Measurements from ENCODE around the gene TGFBR3.

TGFBR3 gene

DNA sequence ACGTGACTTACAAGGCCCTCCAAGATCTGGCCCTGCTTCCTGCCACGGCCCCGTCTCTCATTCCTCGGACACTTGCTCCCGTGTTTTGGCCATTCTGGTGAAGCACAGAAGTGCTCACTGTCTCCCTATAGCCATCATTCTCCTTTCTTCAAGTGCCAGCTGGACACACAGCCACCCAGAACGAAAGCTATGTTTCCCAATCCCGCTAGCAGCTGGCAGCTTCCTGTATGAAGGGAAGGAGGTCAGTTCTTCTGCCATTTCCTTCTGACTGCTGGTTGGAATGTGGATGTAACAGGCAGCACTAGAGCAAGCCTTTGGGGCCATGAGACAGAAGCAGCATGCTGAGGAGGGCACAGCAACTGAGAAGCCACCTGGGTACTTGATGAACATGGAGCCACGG, 82.8 kb downstream of the TGFBR3 start:
- H3K79me1 ChIP-seq (ENCODE audit: low read length) = no peaks in the 10 kb centered on the region
- H3K9ac ChIP-seq (ENCODE audit: low read length) = no peak overlapping the region
- H2AFZ ChIP-seq (ENCODE audit: insufficient read depth, low read length, poor library complexity) = no peak overlapping the region
- H2BK5ac ChIP-seq (ENCODE audit: low read depth, low read length, poor library complexity) = no peak overlapping the region
- H3K79me2 ChIP-seq (ENCODE audit: control insufficient read depth, insufficient read depth, low read length, poor library complexity) = no peaks in the 10 kb centered on the region
- peaks cover 2 to 4% of the 10 kb centered on the region in 2 experiments for H3K4me1 ChIP-seq (ENCODE audit: control insufficient read depth in 1 of 2, insufficient read depth in 2 of 2, low read length in 2 of 2)
- no peak overlapping the region for H3K4me3 ChIP-seq (ENCODE audit: low read depth, low read length)
- H2AK5ac ChIP-seq (ENCODE audit: low read length) = no peak overlapping the region
- no peak overlapping the region for H4K12ac ChIP-seq (ENCODE audit: low read depth, low read length)
- no peak for DNase-seq
- no peaks in the 10 kb centered on the region for H3K27me3 ChIP-seq (ENCODE audit: insufficient read depth, low read length)
- H4K91ac ChIP-seq (ENCODE audit: low read depth, low read length) = no peak overlapping the region
- WGBS (ENCODE audit: extremely low coverage, insufficient coverage, insufficient read length) = no CpG with 5 or more reads among the region's 8 CpGs
- H2BK12ac ChIP-seq (ENCODE audit: low read length) = no peak overlapping the region
- H3K36me3 ChIP-seq (ENCODE audit: control insufficient read depth in 1 of 2, insufficient read depth in 2 of 2, low read length in 2 of 2) = no peaks in the 10 kb centered on the region
- H2BK120ac ChIP-seq (ENCODE audit: insufficient read depth, low read length, poor library complexity) = no peak overlapping the region
- H3K14ac ChIP-seq (ENCODE audit: low read length) = no peak overlapping the region
- no peak overlapping the region for H4K8ac ChIP-seq (ENCODE audit: low read depth, low read length)
- no peak overlapping the region for H3K4me2 ChIP-seq (ENCODE audit: low read length)
- no peak overlapping the region for H3K4ac ChIP-seq (ENCODE audit: low read depth, low read length)
- H3K27ac ChIP-seq (ENCODE audit: low read depth, low read length) = no peak overlapping the region
- H3K18ac ChIP-seq (ENCODE audit: low read length) = no peak overlapping the region
- H3K9me3 ChIP-seq (ENCODE audit: insufficient read depth, low read depth, low read length) = no peaks in the 10 kb centered on the region
- H3K23ac ChIP-seq (ENCODE audit: low read length) = no peak overlapping the region

DNA sequence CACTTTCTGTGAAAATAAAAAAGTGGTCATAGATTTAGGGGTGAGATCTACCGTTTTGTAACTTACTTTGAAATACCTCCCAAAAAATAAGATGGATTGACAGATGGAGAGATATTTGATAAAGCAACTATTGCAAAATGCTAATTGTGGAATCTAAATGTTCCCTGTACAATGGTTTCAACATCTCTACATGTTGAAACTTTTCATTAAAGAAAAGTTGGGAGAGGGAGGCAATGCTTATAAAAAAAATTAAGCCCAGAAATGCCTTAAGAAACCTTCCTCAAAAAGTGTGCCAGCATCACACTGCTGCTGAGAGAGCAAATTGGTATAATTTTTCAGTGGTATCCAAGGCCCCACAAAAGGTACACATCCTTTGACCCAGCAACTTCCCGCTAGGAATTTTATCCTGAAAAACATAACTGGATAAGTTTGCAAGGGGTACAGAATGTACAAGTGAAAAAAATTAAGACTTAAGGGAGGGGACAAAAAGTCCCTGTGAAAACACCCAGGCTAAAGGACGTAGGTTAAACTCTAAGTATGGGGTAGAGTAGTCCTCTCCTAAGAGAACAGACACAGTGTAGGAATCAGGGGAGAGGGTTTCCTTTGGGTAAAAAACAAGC, 84.3 kb downstream of the TGFBR3 start:
- no peak overlapping the region for H4K91ac ChIP-seq (ENCODE audit: low read depth, low read length)
- no peak overlapping the region for H3K23ac ChIP-seq (ENCODE audit: low read length)
- no peak overlapping the region for H3K4ac ChIP-seq (ENCODE audit: low read depth, low read length)
- no peaks in the 10 kb centered on the region for H3K27me3 ChIP-seq (ENCODE audit: insufficient read depth, low read length)
- H3K27ac ChIP-seq (ENCODE audit: low read depth, low read length) = no peak overlapping the region
- no peak overlapping the region for H2AK5ac ChIP-seq (ENCODE audit: low read length)
- H3K4me3 ChIP-seq (ENCODE audit: low read depth, low read length) = no peak overlapping the region
- H3K14ac ChIP-seq (ENCODE audit: low read length) = no peak overlapping the region
- WGBS (ENCODE audit: extremely low coverage, insufficient coverage, insufficient read length) = no CpG with 5 or more reads among the region's 3 CpGs
- no peaks in the 10 kb centered on the region for H3K79me2 ChIP-seq (ENCODE audit: control insufficient read depth, insufficient read depth, low read length, poor library complexity)
- H3K9ac ChIP-seq (ENCODE audit: low read length) = no peak overlapping the region
- H2BK12ac ChIP-seq (ENCODE audit: low read length) = no peak overlapping the region
- H2BK5ac ChIP-seq (ENCODE audit: low read depth, low read length, poor library complexity) = no peak overlapping the region
- H3K18ac ChIP-seq (ENCODE audit: low read length) = no peak overlapping the region
- H3K79me1 ChIP-seq (ENCODE audit: low read length) = peaks cover 1% of the 10 kb centered on the region
- no peak overlapping the region for H4K8ac ChIP-seq (ENCODE audit: low read depth, low read length)
- no peaks in the 10 kb centered on the region for H3K9me3 ChIP-seq (ENCODE audit: insufficient read depth, low read depth, low read length)
- H3K4me1 ChIP-seq (ENCODE audit: control insufficient read depth in 1 of 2, insufficient read depth in 2 of 2, low read length in 2 of 2) = peaks cover 0 to under 1% of the 10 kb centered on the region in 2 experiments
- no peak for DNase-seq
- H2AFZ ChIP-seq (ENCODE audit: insufficient read depth, low read length, poor library complexity) = no peak overlapping the region
- H4K12ac ChIP-seq (ENCODE audit: low read depth, low read length) = no peak overlapping the region
- H3K36me3 ChIP-seq (ENCODE audit: control insufficient read depth in 1 of 2, insufficient read depth in 2 of 2, low read length in 2 of 2) = no peaks in the 10 kb centered on the region
- H3K4me2 ChIP-seq (ENCODE audit: low read length) = no peak overlapping the region
- H2BK120ac ChIP-seq (ENCODE audit: insufficient read depth, low read length, poor library complexity) = no peak overlapping the region

DNA sequence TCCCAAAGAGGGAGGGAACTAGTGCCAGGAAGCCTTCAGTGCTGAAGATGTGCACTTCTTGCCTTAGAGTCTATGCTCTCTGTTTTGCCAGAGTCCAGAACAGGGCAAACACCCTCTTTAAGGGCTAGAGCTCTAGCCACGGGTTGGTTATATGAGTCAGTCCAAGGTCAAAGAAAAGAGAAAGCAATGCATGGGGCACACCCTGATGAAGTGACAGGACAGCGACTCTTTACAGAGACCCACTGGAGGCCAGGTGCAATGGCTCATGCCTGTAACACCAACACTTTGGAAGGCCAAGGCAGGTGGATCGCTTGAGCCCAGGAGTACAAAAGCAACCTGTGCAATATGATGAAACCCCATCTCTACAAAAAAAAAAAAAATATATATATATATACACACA, 86.1 kb downstream of the TGFBR3 start:
- Histone ChIP-seq H3K9me3 (ENCODE audit: insufficient read depth, low read depth, low read length) (no peaks in the 10 kb centered on the region), H3K79me1 (ENCODE audit: low read length) (peaks cover 1% of the 10 kb centered on the region), H3K18ac (ENCODE audit: low read length) (no peak overlapping the region), H3K4ac (ENCODE audit: low read depth, low read length) (no peak overlapping the region), H2BK5ac (ENCODE audit: low read depth, low read length, poor library complexity) (no peak overlapping the region), H3K9ac (ENCODE audit: low read length) (no peak overlapping the region), H3K36me3 (ENCODE audit: control insufficient read depth in 1 of 2, insufficient read depth in 2 of 2, low read length in 2 of 2) (no peaks in the 10 kb centered on the region), H4K8ac (ENCODE audit: low read depth, low read length) (no peak overlapping the region), H3K27ac (ENCODE audit: low read depth, low read length) (no peak overlapping the region), H3K27me3 (ENCODE audit: insufficient read depth, low read length) (no peaks in the 10 kb centered on the region), H4K91ac (ENCODE audit: low read depth, low read length) (no peak overlapping the region), H2AK5ac (ENCODE audit: low read length) (no peak overlapping the region), H3K4me3 (ENCODE audit: low read depth, low read length) (no peak overlapping the region), H3K79me2 (ENCODE audit: control insufficient read depth, insufficient read depth, low read length, poor library complexity) (no peaks in the 10 kb centered on the region), H3K4me2 (ENCODE audit: low read length) (no peak overlapping the region), H3K4me1 (ENCODE audit: control insufficient read depth in 1 of 2, insufficient read depth in 2 of 2, low read length in 2 of 2) (peaks cover 0 to 2% of the 10 kb centered on the region in 2 experiments), H2AFZ (ENCODE audit: insufficient read depth, low read length, poor library complexity) (no peak overlapping the region), H2BK120ac (ENCODE audit: insufficient read depth, low read length, poor library complexity) (no peak overlapping the region), H3K14ac (ENCODE audit: low read length) (no peak overlapping the region), H2BK12ac (ENCODE audit: low read length) (no peak overlapping the region), H3K23ac (ENCODE audit: low read length) (no peak overlapping the region), H4K12ac (ENCODE audit: low read depth, low read length) (no peak overlapping the region)
- no peak for DNase-seq
- WGBS (ENCODE audit: extremely low coverage, insufficient coverage, insufficient read length) = no CpG with 5 or more reads among the region's 3 CpGs

DNA sequence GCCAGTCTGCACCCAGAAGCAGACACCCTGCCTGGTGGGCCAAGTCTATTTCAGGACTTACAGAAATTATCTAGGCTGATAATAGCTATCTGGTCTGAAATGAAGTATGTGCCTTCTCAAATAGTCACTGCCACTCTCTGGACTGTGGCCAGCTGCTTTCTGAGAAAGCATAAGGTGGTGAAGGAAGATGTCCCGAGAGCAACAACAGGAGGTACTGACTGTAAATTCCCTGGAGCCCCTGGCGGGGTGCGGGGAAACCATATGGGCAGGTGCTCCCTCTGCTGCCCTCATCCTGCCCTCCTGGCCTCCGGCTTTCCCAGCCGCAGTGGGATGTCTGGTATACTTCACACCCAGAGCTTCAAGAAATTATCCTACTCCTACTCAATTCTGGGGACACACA, 86.8 kb downstream of the TGFBR3 start:
- Histone ChIP-seq H4K12ac (ENCODE audit: low read depth, low read length) (no peak overlapping the region), H4K8ac (ENCODE audit: low read depth, low read length) (no peak overlapping the region), H3K23ac (ENCODE audit: low read length) (no peak overlapping the region), H3K14ac (ENCODE audit: low read length) (no peak overlapping the region), H3K4me1 (ENCODE audit: control insufficient read depth in 1 of 2, insufficient read depth in 2 of 2, low read length in 2 of 2) (peaks cover 0 to 2% of the 10 kb centered on the region in 2 experiments), H3K79me2 (ENCODE audit: control insufficient read depth, insufficient read depth, low read length, poor library complexity) (no peaks in the 10 kb centered on the region), H3K18ac (ENCODE audit: low read length) (no peak overlapping the region), H2BK120ac (ENCODE audit: insufficient read depth, low read length, poor library complexity) (no peak overlapping the region), H2AK5ac (ENCODE audit: low read length) (no peak overlapping the region), H3K27ac (ENCODE audit: low read depth, low read length) (no peak overlapping the region), H2AFZ (ENCODE audit: insufficient read depth, low read length, poor library complexity) (no peak overlapping the region), H4K91ac (ENCODE audit: low read depth, low read length) (no peak overlapping the region), H3K4ac (ENCODE audit: low read depth, low read length) (no peak overlapping the region), H3K4me2 (ENCODE audit: low read length) (no peak overlapping the region), H3K27me3 (ENCODE audit: insufficient read depth, low read length) (no peaks in the 10 kb centered on the region), H2BK5ac (ENCODE audit: low read depth, low read length, poor library complexity) (no peak overlapping the region), H3K4me3 (ENCODE audit: low read depth, low read length) (no peak overlapping the region), H3K36me3 (ENCODE audit: control insufficient read depth in 1 of 2, insufficient read depth in 2 of 2, low read length in 2 of 2) (no peaks in the 10 kb centered on the region), H2BK12ac (ENCODE audit: low read length) (no peak overlapping the region), H3K9me3 (ENCODE audit: insufficient read depth, low read depth, low read length) (no peaks in the 10 kb centered on the region), H3K9ac (ENCODE audit: low read length) (no peak overlapping the region), H3K79me1 (ENCODE audit: low read length) (peaks cover 1% of the 10 kb centered on the region)
- no CpG with 5 or more reads among the region's 5 CpGs for WGBS (ENCODE audit: extremely low coverage, insufficient coverage, insufficient read length)
- no peak for DNase-seq

All from trophoblast cell (in vitro differentiated cells and primary cell).